Frontal cortex (tissue), 4 donors: ENCODE data around the gene MDFI. TPM values are rescaled to one million over a fixed set of nuclear protein-coding genes. Genes with fewer than 3 reads are reported as not detected.

Experiments used
- DNase-seq, 2 donors: peaks; one replicate each; pipeline ENCODE4 v3.0.0; 2012; ENCODE audit warnings: low spot score in 2 of 2
- FAIRE-seq: peaks from 2 replicates; lab custom pipeline; 2012; peaks lifted over from hg19 to GRCh38; lab: Jason Lieb, UNC
- total RNA-seq: library from RNA; depleted of rRNA; stranded (reverse); fragments of >200 nt; gene quantifications from one replicate; pipeline ENCODE4 v1.2.3, GENCODE V29; 2014
- donor health status: control.
- donor health status: control.
- donor health status: control.

The MDFI gene
- total RNA-seq, 1 donor from 2014 or later, result 11.4 TPM

DNA sequence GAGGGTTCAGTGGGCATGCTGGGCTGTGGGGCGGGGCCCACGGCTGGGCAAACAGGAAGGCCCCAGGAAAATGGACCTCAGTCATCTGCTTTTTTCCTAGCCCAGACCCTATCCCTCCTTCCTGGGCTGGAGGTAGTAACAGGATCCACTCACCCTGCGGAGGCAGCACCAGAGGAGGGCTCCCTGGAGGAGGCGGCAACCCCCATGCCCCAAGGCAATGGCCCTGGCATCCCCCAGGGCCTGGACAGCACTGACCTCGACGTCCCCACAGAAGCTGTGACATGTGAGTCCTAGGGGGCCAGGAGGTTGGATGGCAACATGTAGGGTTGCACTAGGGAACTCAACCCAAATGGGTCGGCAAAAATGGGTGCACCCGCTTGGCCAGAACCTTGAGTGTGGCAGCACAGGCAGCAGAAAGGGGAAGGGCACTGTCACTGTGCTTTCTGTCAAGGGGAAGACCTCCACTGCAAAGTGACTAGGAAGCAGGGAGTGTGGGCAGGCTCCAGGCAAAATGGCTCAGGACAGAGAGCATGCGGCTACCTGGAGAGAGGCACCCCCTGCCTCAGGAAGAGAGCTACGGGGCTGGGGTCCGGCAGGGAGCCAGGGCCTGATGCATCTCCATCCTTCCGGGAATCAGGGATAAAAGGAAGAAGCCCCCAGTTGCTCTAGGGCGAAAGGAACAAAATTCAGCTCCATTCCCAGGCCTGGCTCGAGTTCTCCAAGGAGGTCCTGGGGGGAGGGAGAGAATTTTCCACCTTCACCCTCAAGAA, 7.9 kb downstream of the MDFI start:
- no peak for FAIRE-seq

DNA sequence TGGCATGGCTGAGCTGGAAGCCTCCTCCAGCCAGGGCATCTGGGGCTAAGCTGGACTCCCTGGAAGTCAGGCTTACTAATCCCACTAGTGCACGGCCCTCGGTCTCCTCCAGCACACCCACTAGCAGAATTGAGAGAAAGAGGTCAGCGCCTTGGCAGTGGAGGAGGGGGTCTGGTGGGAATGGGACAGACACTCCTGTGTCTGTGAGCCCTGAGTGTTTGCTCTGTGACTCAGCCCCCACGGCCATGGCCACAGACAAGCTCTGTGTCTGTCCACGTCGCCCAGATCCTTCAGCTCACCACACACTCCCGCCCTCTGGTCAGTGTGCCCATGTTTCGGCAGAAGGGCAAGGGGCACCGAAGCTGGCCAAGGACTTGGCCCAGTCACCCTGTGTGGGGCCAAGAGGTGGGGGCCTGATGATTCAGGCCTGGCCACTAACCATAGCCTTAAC, 8.8 kb downstream of the MDFI start:
- no peak for FAIRE-seq
- no peak for DNase-seq

More for the DNA sequence above, 7.9 kb downstream of the MDFI start:
- no peak for DNase-seq

DNA sequence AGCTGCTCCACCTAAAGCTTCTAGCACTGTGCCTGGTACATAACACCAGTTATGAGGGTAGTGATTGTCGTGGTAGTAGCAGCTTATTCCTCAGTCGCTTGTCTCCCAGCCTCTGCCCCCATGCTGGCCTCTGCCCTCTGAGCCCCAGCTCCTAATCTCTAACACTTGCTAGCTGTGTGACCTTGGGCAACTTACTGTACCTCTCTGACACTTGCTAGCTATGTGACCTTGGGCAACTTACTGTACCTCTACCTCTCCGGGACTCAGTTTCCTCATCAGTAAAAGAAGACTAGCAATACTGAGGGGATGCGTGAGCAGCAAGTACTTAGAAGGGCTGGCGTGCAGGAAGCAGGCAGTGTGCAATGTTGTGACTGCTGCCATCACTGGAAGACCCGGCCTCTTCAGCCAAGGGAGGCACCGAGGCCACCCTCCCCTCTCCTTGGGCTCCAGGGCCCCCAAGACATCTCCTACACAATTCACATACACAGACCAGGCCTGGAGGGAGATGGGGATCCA, 9.9 kb downstream of the MDFI start:
- FAIRE-seq (no peak), DNase-seq (no peak)

DNA sequence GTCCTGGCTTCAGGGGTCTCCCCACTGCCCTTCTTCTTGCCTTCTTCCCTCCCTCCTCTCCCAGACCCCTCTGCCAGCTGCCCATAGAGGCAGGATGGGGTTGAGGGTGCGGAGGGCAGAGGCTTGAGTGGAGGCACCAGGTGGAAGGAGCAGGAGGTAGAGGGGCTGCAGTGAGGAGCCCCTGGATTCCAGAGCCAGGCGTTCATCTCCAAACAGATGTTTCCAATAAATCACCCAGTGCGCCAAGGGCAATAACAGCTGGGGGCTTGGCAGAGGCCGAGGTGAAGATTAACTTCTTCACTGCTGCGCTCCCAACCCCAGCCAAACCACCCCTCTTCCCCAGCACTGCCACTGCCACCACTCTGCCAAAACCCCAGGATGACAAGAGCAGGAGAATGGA, 10.7 kb downstream of the MDFI start:
- DNase-seq (no peak), FAIRE-seq (no peak)

DNA sequence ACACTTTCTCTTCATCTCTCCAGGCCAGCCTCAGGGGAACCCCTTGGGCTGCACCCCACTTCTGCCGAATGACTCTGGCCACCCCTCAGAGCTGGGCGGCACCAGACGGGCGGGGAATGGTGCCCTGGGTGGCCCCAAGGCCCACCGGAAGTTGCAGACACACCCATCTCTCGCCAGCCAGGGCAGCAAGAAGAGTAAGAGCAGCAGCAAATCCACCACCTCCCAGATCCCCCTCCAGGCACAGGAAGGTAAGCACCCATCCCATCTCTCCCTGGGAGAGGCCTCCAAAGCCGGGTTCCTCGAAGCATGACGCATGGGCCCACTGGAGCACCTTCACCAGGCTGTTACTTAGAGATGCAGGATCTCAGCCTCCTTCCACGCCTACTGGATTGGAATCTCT, 11.3 kb downstream of the MDFI start:
- no peak for FAIRE-seq
- no peak for DNase-seq

DNA sequence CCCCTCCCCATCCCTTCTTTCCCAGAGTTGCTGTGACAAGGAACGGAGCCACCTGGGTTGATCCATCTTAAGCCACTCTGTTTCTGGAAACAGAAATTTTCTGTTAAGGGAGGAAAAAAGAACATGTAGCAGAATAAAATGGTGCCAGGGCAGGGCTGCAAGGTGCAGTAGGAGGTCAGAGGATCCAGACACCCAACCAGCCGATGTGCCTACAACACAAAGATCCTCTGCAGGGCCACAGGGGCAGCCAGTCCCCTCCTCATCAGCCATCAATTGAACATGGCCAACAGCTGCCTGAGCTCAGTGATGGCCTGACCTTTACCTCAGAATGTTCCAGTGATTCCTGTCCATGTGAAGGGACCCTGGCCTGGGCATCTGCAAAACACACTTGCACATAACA, 11.9 kb downstream of the MDFI start:
- DNase-seq (no peak), FAIRE-seq (no peak)

DNA sequence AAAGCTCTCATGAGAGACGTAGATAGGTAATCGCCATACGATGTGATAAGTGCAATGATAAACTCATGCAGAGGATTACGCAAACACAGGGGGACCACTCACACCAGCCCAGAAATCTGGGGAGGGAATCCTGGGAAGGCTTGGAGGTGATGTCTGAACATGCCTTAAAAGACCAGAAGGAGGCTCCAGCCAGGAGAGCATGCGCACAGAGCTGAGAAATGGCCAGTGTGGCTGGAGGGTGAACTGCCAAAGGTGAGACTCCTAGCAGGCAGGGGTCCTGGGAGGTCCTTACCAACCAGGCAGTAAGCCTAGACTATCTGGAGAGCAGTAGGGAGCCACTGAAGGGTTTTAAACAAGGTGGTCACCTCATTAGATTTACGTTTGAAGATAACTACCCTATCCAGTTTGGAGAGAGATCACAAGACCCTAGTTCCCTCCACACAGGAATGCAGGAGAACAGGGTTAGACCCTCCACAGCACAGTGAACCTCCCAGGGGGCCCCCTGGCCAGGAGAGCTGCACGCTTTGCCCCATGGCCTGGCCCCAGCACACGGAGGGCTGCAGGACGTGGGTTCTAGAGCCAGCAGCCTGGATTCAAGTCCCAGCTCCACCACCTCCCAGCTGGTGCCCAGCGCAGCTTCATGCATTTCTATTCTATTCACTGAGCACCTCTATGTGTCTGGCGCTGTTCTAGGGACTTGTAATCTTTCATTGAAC, 13.1 kb downstream of the MDFI start:
- DNase-seq, result no peak
- no peak for FAIRE-seq

DNA sequence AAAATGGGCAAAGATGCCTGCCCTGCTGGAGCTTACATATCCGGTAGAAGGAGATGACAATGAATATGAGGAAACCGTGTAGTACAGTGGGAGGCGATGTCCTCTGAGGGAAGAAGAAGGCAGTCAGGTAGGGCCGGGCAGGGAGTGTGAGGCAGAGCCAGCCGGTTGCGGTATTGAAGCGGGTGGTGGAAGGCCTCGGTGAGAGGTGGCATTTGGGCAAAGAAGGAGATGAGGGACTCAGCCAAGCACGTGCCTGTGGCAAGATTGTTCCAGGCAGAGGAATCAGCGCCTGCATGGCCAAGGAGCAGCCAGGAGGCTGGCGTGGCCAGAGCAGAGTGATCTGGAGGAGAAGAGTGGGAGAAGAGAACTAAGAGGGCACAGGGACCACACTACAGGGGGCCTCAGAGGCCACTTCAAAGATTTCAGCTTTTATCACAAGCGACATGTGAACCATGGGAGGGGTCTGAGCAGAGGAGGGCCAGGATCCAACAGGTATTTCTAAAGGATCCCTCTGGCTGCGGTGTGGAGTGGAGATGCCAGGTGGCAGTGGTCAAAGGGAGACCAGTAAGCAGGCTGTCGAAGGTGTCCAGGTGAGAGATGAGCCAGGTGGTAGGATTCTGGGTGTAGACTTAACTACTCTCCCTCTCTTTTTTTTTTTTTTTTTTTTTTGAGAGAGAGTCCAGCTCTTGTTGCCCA, 13.8 kb downstream of the MDFI start:
- DNase-seq, result no peak
- FAIRE-seq, result no peak

DNA sequence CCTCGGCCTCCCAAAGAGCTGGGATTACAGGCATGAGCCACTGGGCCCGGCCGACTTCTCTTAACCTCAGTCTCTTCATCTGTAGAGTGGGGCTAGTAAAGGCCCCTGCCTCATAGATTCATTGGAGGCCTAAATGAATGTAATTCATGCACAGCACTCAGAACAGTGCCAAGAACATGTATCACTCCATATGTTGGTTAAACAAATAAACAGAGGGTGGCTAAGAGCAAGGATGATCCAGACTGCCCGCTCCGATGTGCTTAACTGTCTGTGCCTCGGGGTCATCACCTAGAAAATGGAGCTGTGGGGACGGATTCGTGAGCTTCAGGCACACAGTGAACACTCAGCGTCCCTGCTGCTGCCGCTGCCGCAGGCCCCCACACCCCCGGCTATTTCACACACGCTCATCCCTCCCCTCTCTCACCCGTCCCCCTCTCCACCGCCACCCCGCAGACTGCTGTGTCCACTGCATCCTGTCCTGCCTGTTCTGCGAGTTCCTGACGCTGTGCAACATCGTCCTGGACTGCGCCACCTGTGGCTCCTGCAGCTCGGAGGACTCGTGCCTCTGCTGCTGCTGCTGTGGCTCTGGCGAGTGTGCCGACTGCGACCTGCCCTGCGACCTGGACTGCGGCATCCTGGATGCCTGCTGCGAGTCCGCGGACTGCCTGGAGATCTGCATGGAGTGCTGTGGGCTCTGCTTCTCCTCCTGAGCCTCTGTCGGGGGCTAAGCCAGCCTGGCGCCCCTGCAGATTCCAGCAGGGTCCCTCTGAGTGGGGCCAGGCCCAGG, 14.8 kb downstream of the MDFI start:
- DNase-seq, result no peak
- no peak for FAIRE-seq

DNA sequence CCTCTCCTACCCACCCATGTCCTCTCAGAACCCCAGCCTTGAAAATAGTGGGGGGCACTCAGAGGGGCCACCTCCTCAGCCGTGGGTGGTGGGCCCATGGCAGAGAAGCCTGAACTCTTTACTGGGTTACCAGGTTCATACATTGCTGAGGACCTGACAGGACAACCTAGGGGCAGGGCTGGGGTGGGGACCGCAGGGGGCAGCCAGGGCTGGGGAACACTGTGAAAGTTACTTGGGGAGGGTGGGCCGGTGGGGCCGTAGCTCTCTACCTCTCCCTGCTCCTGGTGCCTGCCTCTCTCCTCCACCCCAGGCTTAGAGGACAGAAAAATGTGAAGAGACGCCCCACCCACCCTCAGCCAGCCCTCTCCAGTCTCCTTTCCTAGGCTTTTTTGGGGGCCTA, 15.4 kb downstream of the MDFI start:
- DNase-seq (no peak), FAIRE-seq (no peak)

DNA sequence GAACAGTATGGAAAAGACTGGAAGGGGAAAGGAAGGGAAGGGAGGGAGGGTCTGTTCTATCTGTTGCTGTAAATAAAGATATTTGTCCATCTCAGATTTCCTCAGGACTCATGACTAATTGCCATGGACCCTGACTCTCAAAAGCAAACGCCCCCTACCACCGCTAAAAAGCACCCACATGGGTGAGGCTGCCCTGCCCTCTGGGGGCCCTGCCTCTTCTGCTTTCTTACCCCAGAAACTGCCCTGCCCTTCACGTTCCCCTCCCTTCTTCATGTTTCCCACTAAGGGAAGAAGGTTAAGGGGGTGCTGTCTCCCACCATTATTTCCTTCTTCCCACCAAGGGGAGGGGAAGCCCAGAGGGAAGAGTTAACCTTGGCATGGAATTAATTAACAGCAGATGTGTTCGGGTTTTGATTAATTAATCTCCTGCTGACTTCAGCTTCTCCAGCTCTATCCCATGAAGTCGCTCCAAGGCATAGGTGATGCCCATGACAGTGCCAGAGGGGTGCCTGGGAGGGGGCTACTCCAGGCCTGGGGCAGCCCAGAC, 16.0 kb downstream of the MDFI start:
- DNase-seq (no peak), FAIRE-seq (no peak)

DNA sequence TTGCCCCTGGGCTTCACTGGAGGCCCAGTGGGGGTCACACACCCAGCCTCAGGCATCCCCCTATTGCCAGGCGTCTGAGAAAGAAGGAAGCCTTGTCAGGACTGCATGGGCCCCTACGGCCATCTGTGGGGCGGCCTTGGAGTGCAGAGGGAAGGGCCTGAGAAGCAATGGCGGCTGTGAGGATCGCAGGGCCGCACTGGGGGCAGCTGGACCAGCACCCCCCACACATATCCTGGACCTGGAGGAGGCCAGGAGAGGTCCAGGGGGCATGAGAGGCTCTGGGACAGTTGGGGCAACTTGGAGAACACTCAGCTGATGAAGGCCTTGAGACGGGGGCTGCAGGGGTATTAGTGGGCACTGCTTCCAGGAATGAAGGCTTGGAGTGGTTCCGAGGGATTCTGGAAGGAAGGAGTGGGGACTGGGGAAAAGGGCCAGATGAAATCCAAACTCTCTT, 16.5 kb downstream of the MDFI start:
- FAIRE-seq, result no peak

DNA sequence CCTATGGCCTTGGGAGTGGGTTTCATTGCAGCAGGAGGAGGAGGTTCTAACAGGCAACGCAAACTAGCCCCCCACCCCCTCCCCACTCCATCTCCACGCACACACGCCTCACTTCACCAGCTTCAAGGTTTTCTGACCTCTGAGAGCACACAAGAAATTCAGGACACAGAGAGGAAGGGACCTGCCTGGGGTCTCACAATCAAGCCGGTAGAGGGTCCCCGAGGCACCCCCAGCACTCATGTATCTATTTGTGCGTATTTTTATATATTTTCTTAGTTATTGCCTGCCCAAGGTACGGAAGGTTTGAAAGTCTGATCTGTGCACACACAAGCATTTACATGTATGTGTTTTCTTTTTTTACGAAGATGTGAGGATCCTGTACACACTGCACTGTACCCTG, 16.9 kb downstream of the MDFI start:
- no peak for FAIRE-seq
- no peak for DNase-seq

More for the DNA sequence above, 16.5 kb downstream of the MDFI start:
- no peak for DNase-seq

DNA sequence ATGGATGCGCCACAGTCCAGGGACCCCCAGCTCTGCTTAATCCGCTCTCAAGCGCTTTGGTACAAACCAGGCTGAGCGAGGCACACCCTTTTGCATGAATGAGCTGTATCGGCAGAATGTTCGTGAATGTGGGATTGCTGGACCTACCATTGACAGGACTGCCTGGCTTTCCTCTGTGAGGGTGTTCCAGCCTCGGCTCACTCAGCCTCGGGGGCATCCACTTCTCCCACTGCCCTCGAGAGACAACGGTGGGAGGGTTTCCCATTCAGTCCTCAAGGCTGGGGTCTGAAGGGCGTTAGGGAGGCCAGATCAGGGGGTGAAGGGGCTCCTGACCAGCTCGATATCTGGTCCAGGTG, 17.4 kb downstream of the MDFI start:
- DNase-seq (no peak), FAIRE-seq (no peak)

DNA sequence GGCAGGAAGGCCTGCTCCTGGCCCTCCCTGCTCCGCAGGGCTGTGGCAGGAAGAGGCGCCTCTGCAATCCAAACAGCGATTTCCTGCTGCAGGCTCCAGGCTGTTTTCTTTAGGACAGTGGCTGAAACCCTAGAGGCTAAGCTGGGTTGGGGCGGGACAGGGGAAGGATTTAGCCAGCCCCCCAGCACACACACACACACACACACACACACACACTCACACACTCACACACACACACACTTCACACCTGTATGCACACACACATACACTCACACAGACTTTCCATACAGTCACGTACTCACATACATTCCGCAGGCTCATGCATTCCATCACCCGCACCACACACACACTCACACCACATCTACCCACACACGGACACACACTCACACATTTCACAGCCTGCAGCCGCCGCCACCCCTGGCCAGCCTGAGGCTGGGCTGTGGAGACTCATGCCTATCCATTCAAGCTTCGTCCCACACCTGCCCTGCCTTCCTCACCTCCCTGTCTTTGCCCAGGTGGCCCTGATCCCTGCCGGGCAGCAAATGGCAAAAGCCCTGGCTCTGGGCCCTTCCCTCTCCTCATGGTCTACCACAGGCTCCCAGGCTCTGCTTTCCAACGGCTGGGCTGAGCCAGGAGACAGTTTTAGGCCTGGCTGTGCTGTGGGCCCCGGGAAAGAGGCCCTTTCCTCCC, 17.9 kb downstream of the MDFI start:
- no peak for FAIRE-seq
- no peak for DNase-seq

DNA sequence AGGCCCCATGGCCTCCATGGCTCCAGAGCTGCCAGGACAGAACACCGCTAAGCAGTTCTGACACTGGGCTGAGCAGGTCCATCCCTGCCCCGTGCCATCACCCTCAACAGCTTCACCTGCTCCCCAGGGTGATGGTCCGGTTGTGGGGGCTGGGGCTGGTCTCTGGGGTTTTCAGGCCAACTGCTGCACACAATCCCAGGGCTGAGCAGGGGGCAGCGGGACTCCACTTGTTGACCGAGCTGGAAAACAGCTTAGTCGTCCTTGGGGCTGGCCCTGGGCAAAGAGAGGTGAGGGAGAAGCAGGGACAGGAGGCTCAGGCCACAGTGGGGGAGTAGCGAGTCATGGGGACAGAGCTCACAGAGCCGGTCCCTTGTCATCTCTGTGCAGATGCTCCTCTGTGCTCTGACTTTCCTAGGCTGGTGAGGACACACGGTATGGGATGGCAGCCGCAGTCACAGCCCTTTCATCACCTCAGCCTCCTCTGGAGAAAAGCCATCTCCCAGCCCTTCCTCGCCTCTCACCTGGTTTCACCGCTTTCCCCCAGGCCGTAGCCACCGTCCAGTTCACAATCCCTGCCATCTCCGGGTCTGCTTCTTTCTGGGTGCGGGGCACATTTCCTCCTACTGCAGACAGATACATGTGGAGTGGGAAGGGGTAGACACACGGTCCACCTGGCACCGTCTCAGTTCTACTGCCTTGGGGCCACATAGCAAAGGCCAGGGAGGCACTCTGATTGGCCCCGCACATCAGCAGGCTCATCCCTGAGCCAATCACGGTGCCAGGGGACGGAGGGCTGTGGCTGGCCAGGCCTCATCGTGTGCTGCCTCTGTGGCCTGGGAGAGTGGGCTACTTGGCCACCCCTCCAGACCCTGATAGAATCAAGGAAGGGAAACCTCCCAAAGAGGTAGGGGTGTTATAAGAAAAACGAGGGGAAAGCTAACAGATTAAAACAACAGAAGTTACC, 19.1 kb downstream of the MDFI start:
- FAIRE-seq (no peak), DNase-seq (no peak)

DNA sequence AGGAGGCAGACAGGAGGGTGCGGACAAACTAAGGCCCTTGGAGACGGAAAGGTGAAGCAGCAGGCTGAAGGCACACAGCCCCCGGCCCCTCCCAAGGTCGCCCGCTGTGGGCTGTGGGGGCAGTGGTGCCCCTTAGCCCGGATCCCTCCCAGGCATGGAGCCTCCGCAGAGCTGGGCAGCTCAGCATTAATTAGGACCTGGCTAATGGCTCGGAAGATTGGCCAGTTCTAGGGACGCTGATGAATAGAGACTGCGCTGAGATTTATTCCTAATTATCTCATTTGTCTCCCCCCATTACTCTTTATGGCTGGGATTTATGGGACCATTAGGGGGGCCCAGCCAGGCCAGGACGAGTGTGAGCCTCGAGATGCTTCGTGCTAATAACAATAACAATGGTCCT, 20.4 kb downstream of the MDFI start:
- FAIRE-seq, result no peak
- DNase-seq, result no peak

DNA sequence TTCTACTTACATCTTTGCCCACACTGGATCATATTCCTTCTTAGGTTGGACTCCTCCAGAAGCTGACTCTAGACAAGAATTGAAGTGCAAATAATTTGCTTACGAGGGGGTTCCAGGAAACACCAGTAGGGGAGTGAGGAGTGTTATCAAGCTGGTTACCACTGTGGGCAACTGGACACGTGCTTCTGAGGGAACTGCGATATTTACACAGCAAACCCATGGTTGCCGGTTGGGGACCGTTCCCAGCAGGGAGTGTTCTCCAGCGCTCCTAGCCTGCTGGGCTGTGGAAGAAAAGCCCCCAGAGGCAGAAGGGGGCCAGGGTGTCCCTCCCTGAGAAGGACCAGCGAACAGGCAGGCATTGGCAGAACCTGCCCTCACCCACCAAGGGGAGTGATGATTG, 21.7 kb downstream of the MDFI start:
- DNase-seq (no peak), FAIRE-seq (no peak)
